Kidney glomerular epithelial cell (primary cell): ENCODE measurements around the gene PEX14.

ENCODE experiments used
- DNase-seq: peaks from one replicate; lab custom pipeline; 2025; lab: John Stamatoyannopoulos, UW

Gene PEX14

DNA sequence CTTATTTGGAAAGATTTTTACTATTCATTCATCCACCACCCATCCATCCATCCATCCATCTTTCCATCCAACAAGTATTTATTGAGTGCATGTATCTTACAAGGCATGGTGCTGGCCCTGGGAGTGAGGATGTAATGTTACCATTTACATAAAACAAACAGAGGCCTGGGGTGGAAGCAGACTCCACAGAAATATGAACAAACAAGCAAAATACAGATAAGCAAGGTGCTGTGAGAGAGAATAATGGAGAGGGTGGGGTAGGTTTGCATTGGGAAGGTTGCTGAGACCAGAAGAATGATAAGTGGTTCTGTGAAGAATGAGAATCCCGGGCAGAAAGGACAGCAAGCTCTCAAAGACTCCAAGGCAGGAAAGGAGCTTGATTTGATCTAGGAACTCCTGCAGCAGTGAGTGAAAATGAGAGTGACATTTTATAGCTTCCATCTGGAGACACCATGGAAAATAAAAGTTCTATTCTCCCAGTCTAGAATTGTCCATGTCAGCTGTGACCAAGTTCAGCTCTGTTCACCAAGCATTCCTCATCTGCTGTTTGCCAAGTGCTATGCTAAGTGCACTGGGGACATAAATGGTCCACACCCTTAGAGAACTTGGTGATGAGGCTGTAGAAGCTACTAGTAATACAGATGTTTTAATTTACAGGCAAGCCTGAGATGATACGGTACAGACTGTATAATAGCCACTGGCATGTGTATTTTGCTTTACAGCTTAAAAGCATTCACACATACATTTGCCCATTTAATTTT, 75.3 kb downstream of the PEX14 start:
- no peak for DNase-seq

DNA sequence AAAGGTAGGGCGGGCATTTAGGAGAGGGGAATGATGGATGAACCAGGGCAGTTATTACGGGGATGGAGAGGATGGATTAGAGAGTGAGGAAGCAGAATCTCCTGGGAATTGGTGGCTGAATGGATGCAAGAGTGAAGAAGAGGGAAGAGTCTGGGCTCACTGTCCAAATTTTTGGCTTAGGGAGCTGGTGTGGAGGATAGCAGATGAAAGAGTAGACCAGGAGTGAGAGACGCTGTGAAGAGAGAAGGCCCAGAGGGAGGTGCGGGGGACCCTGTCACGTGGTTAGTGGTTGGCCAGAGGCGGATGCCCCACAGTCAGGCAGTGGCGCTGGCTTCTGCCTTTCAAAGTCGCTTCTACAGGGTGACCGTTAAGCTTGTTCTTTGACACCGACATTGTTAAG, 78.4 kb downstream of the PEX14 start:
- no peak for DNase-seq

DNA sequence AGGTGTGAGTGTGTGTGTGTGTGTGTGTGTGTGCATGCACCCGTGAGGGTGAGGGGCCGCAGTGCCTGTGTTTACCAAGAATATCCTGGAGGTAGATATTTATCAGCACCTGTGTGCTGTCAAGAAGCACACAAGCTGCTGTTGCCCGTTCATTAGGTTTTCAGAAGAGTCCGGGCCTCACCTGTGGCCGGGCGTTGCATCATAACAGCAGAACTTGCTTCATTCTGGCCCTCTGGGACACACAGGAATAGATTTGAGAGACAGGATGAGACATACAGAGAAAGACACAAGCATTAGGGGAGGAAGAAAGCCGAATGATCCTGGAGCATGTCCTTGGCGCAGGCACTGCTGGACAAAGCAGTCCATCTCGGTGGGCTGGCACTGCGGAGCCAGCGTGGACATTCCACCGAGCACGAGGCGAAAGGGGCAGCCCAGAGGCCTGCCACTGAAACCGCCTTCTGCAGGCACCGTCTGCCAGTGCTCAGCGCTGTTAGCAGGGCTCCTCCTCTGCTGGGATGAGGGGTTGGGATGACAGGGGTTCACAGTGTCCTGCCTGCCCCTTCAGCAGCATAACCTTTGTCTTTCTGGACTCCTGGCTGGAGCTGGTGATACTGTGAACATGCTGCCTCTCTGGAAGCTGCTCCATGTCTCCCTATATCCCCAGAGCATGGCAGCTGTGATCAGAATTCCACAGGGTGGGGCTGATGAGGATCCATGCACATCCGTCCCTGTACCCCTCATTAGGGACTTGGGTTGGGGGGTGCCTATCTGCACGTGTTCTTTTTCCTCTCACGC, 81.1 kb downstream of the PEX14 start:
- DNase-seq = no peak

DNA sequence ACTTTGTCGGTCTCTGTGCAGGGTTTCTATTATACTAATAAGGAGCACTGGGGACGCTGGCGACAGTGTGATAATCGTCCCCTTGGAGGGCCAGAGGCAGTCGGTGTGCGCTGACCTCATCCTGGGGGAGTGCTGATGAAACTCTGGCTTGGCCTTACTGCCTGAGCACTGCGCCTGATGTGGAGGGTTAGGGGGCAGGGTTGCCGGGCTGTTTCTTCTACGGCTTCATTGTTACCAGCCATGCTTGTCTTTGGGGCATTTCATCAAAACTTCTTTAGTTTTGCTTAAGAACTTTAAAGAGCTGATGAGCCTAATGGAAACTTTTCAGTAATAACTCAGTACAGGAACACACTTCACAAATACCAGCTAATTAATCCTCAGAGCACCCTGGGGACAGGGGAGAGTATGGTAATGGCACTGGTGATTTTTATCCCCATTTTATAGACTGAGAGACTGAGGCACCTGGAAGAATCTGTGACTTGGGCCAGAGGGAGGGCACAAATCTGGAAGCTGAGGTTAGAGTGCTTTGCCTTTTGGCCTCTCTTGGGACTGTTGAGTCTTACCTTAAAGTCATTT, 81.8 kb downstream of the PEX14 start:
- DNase-seq = no peak

DNA sequence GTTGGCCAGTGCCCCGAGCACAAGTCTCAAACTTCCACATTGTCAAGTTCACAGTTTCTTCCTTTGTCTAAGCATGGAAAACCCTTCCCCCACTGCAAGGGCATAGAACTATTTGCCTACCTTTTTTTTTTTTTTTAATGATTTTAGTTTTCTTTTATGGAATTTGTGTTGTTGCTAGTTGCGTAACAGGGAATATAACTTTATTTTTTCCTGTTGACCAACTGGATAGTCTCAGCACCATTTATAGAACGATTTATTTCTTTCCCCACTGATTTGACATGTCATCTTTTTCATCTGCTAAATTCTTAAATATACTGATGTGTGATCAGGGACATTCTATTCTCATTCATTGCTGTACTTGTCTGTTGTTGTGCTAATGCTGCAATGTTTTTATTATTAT, 83.0 kb downstream of the PEX14 start:
- no peak for DNase-seq

DNA sequence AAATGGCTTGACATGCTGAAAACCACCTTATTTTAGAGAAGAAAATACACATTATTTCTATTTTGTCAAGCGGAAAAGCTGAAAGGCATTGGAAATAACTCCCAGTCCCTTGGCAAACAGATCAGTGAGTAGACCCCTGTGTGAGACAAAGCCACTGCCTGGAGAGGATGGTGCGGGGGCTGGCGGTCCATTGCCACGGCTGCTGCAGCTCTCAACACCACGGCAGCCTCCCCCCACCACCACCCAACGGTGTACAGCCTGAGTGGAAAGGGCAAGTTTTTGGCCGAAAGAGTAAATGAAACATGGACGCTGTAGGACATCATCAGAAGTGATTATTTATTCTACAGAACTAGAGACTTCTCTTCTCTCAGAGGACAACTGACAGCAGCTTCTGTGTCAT, 84.6 kb downstream of the PEX14 start:
- no peak for DNase-seq

DNA sequence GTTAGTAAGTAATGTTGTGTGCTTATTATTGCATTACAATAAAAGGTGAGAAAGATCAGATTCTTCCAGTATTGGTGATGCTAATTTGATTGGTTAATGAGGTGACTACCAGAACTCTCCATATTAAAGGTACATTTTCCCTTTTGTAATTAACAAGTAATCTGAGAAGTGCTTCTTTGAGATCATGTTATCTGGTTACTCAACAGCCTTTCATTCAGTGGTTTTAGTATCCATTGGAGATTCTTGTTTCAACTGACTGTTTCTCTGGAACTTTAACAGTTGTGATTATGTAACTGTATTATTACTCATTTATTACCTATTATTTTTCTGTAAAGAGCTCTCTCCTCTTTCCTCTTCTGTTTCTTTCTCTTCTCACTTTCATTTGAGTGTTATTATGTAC, 86.7 kb downstream of the PEX14 start:
- DNase-seq = peak; percentile 63

DNA sequence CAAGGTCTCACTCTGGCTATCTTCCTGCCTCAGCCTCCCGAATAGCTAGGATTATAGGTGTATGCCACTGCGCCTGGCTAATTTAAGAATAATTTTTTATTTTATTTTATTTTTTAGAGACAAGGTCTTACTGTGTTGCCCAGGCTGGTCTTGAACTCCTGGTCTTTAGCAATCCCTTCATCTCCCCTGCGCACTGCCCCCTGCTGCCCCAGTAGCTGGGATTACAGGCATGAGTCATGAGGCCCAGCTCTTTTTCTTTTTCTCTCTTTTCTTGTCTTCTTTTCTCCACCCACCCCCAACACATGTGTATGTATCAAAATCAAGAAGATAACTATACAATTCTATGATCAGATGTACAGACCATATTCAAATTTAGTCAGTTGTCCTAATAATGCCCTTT, 87.2 kb downstream of the PEX14 start:
- DNase-seq = no peak

DNA sequence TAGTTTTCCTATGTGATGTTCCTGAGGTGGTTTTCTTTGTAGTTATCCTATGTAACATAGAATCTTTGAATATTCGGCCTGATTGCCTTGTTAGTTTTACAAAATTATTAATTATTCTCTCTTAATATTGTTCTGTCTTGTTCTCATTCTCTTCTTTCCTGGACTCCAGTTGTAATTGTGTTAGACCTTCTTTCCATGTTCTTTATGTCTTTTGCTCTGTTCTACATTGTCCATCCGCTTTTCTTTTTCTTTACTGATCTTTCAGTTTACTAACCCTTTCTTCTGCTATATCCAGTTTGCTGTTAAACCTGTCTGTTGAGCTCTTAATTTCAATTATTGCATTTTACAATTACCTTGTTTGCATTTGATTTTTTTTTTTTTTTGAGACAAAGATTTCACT, 89.3 kb downstream of the PEX14 start:
- no peak for DNase-seq

DNA sequence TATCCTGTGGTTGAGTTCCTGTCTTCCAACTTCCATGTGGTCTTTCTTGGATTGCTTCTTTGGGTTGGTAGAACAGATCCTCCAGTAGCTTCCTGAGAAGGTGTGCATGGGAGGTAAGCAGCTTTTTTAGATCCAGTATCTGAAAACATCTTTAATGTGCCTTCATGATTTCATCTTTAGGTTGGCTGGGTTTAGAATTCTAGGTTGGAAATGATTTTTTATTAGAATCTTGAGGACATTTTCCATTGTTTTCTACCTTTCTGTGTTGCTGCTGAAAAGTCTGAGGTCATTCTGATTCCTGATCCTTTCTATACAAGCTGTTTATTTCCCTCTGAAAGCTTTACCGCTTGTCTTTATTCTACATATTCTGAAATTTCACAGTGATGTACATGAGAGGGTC, 94.8 kb downstream of the PEX14 start:
- DNase-seq = no peak

DNA sequence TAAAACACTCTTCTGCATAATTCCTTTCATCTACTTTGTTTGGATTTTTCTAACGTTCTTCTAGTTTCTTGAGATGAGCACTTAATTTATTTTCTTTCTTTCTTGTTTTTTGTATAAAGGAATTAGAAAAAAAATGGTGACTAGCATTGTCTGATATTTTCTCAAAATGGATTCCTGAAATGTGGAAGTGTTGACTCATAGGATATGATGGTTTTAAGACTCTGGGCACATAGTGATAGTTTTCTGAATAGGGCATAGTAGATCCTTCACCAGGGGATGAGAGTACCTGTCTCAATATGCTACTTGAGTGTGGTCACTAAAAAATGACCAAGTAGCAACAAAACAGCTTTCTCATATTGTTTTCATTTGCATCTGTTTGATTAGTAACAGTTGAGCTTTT, 100.9 kb downstream of the PEX14 start:
- peak; percentile 65 for DNase-seq

DNA sequence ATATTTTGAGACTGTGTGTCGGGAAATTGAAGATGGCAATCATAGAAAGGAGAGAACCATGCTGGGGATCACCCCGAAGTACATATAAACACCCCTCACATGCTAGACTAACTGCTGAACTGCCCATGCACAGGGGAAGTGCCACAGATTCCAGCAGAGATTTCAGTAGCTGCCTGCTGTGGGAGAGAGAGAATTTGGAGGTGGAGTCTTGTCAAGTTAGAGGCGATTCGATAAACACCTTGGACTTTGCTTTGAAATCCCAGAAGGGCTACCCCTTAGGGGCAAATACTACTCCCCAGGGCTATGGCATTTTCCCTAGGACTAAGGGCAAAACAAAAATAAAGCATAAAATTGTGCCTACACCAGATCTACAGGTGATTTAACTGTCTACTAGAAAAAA, 103.3 kb downstream of the PEX14 start:
- no peak for DNase-seq

DNA sequence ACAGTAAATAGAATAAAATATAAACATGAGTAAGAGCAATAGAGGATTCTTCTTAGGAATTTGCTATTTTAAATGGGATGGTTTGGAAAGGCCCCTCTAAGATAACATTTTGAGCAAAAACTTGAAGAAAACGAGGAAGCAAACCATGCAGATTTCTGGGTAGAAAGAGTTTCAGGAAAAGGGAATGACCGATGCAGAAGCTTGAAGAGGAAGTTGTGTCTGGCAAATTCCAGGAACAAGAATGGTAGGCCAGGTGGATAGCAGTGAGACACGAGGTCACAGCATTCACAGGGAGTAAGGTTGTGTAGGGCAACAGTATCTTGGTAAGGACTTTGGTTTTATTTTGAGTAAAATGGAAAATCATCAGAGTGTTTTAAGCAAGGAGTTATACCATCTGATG, 108.9 kb downstream of the PEX14 start:
- no peak for DNase-seq

DNA sequence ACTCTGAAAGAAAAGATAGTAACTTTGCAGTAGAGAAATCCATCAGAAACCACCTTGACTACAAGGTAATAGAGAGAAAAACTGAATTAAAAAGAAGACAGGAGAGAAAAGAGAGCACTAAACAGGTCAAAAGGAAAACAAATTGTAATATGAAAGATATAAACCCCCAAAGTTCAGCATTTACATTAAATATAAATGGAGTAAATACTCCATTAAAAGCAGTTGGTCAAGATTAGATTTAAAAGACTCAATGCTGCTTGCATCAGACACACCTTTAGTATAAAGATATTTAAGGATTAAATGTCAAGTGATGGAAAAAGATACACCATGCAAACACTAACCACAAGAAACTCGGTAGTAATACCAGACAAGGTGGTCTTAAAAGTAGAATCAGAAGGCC, 110.5 kb downstream of the PEX14 start:
- DNase-seq = no peak

DNA sequence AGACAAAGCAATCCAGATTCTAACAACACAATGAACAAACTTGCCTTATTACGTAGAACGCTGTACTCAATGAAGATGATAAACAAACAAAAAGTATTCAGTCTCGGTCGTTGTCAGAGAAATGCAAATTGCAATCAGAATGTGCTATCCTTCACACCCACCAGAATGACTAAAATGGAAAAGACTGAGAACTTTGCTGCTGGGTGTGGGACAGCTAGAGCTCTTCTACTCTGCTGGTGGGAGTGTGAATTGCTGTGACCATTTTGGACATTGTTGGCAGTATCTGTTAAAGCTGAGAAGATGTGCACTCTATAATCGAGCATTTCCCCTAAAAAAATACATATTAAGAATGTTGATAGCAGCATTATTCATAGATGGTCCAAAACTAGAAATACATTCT, 111.4 kb downstream of the PEX14 start:
- no peak for DNase-seq

DNA sequence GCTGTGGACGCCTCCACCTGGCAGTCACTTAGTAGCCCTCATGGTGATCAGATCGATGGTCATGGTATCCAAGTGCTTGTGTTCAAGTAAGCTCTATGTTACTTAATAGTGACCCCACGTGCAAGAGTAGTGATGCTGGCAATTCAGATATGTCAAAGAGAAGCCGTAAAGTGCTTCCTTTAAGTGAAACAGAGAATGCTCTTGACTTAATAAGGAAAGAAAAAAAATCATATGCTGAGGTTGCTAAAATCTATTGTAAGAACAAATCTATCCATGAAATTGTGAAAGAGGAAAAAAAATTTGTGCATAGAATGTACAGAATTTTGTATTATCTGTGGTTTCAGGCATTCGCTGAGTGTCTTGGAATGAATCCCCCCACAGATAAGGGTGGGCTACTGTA, 113.9 kb downstream of the PEX14 start:
- no peak for DNase-seq

DNA sequence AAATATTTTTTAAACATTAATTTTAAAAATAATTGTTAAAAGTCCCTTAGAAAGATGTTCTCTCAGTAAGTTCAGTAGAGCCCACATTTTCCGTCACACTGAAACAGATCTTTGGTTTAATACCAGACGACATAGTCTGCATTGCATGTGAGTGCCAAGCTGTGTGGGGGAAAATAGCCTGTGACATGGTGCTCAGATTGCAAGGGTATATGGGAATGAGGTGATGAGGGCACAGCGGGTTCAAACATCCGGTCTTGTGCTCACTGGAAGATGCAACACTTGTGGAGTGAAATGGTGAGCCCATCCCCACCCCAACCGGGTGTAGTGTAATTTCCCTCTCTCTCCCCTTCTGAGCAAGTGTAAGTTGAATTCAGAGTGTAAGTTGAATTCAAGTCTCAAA, 114.3 kb downstream of the PEX14 start:
- no peak for DNase-seq

DNA sequence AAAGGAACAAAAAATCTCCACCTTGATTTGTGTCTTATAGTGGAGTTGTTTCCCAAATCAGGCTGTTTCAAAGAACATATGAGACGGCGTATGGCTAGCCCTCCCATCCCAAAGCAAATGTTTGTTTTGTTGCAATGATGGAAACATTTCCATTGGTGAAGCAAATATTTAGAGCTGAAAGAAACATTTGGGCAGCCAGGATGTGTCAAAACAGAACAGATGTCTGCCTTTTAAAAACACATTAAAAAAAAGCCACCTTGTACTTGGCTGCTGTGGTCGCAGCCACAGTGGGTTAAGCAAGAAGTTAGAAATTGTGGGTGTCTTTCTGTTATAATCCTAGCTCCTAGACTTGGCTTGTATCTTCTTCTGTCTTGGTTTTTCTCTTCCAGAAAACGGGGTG, 116.3 kb downstream of the PEX14 start:
- DNase-seq = no peak

DNA sequence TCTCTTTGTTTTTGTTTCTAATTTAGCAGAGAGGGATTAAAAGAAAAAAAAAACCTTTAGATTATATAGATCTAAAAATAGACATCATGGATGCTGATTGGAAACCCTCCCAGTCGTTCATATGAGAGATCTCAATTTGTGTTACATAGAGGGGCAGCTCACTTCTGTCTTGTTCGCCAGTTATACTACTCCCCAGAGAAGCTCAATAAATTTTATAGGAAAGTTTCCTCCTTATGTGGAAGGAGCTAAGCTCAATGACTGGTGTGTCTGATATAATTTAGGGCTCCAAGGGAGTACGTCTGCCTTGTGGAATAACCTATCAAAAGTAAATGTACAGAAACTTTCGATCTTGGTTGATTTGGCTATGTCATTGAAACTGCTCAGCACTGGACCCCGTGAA, 117.6 kb downstream of the PEX14 start:
- no peak for DNase-seq

DNA sequence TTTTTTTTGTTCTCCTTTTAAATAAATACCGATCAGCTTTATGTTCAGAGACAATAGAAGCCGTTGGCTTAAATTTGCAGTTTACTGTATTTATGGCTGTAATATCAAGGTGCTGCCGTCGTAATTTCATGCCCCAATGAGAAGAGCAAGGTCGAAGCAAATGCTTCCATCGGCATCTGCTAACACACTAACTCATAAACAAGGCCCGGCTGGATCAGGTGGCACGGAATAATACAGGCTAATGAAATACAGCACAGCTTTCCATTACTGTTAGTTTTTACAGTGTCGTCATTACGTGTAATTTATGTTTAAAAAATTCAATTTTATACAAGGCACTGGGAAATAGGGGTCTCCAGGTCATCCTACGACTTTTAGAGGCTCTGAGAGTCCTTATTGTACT, 119.0 kb downstream of the PEX14 start:
- no peak for DNase-seq

DNA sequence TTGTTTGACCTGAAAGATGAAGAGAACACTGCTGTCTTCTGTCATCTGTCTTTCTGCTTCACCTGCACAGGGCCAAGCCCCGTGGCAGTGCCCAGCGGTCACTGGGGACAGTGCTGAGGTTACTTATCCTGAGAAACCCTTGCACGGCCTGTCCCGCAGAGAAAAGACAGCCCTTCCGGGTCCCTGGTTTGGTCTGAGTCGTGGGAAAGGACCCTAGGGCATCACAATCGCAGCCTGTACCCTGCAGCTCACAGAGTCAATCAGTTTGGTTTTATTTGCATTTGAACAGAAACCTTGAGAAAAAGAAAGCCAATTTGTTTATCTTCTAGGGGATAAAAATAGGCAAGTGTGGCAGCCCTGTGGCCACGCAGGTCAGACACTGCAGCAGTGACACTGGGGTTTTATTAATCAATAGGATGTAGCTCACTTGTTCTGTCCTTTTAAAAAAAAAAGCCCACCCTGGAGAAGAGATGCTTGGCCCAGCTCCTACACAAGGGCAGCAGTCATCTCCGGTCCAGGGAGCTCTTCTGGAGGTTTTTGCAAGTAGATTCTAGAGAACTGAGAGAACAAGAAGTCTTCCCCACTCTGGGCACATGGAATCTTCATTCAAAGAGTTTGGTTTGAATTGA, 120.0 kb downstream of the PEX14 start:
- DNase-seq = no peak

DNA sequence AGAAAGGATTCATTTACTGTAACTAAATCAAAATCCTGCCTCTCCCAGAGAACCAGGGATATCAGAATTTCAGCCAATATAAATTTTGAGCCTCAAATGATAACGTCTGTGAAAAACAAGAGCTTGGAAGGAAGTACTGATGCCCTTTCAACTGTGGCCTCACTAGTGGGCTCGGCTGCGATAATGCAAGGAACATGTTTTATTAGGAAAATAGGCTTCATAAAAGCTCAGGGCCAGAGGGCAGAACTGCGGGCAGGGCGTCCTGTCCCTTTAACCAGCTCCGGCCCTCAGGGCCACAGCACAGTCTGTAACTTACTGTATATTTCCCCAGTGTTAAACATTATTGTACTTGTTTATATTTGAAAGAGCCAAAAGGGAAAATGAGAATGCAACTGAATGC, 122.0 kb downstream of the PEX14 start:
- no peak for DNase-seq
